Measurements from ENCODE around the gene SETDB1.

GRCh38 chr1:151000408-151000807 lies 74.2 kb downstream of the SETDB1 start:
- no peak for TF ChIP-seq REST (IDR thresholded peaks at IDR 0.05)
- no peak for TF ChIP-seq CTCF (IDR thresholded peaks at IDR 0.05; ENCODE audit: low read depth, low read length, missing input control)
- TF ChIP-seq GABPA (IDR thresholded peaks at IDR 0.05 in 1 of 2, conservative IDR thresholded peaks at IDR 0.05 in 1 of 2) = no peak
- no peak for TF ChIP-seq YY1 (IDR thresholded peaks at IDR 0.05)
- TF ChIP-seq ATF3 (IDR thresholded peaks at IDR 0.05) = no peak
- TF ChIP-seq NR2F2 (IDR thresholded peaks at IDR 0.05) = no peak
- no peak for TF ChIP-seq TAF1 (conservative IDR thresholded peaks at IDR 0.05)
